ENCODE results near the gene CCDC194. TPM values are rescaled to one million over a fixed set of nuclear protein-coding genes. Genes with fewer than 3 reads are reported as not detected.

CCDC194 gene
- total and polyA plus RNA-seq, 2 of the 13 experiments (the other 11 are each of a cell fraction or from before 2014, with no cell fraction given): 0.13 to 0.21 TPM

DNA sequence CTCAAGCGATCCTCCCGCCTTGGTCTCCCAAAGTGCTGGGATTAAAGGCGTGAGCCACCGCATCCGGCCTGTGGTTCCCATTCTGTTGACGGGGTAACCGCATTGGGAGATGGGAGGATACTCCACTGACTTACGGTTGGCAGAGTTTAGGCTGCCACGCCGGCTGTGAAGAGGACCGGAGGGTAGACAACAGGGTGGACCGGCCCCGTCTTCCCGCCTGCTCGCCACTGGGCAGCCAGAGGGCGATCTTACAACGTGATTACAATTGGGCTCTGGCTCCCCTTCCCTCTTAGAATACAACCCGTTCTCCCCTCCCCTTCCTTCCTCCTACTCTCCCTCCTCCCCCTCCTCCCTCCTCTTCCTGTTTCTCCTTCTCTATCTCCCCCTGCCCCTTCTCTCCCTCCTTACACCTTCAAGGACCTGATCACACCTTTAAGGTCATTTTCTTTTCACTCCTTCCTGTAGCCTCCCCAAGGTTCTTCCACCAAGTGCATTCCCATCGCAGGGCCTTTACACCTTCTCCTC lies 957 bp upstream of the CCDC194 start (continued):
- TF ChIP-seq ZNF121 (CRISPR knock-in tag; IDR thresholded peaks at IDR 0.05) (peak; percentile 43; the same call in 1 of the 2 replicates), ZMYM3 (CRISPR knock-in tag; IDR thresholded peaks at IDR 0.05) (peak; percentile 92), ADNP (CRISPR knock-in tag; IDR thresholded peaks at IDR 0.05) (peak; percentile 75; the same call in 1 of the 2 replicates), RAD21 (CRISPR knock-in tag; IDR thresholded peaks at IDR 0.05) (0 out of 2 replicates have a peak, but pooled peaks have one; percentile 22), TOE1 (CRISPR knock-in tag; IDR thresholded peaks at IDR 0.05) (no peak)

DNA sequence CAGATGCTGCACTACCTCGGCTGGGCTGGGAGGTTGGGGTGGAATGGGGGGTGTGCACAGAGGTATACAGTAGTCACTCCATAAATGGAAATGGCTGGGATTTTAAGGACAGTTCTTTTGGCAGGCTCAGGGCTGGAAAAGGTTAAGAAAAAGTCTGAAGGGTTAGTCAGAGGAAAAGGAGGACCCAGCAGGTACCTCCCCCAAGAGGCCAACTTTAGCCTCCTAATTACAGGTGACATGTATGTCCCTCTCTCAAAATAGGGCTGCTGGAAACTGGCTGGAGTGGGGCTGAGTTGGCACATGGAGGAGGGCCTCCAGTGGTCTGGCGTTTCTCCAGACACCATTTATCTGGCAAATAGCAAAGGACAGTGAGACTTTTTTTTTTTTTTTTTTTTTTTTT lies 994 bp downstream of the CCDC194 start:
- no peaks in the 10 kb centered on the region for H3K79me2 ChIP-seq (ENCODE audit: insufficient read depth, low read length)
- H4K20me1 ChIP-seq (ENCODE audit: insufficient read depth, low read length): no peaks in the 10 kb centered on the region
- H3K36me3 ChIP-seq (replicated peaks in 1 of 2; ENCODE audit: control insufficient read depth in 1 of 2, insufficient read depth in 2 of 2, low read length in 2 of 2): no peaks in the 10 kb centered on the region
- no peak for FAIRE-seq
- H3K27ac ChIP-seq (ENCODE audit: extremely low read length, insufficient read depth, low read length): no peak overlapping the region
- POLR2A ChIA-PET: no interaction called here
- peaks cover 0 to 1% of the 10 kb centered on the region in 2 experiments; a peak in 1 of 5 replicates for H3K27me3 ChIP-seq (ENCODE audit: control insufficient read depth in 1 of 2, insufficient read depth in 2 of 2, low read length in 2 of 2)
- peaks cover 8% of the 10 kb centered on the region for H3K4me1 ChIP-seq (ENCODE audit: insufficient read depth, low read length)
- WGBS (ENCODE audit: low lambda C conversion rate): 44% methylated on average over 2 of the region's 2 CpGs
- no peak overlapping the region for H3K4me2 ChIP-seq (ENCODE audit: low read depth, low read length)
- CTCF ChIA-PET (ENCODE audit: low intra/inter-chr PET ratio, low total read pairs): no interaction called here
- H3K9me3 ChIP-seq (ENCODE audit: low read length): peaks cover 10% of the 10 kb centered on the region
- ATAC-seq: no peak
- no peak overlapping the region for H3K4me3 ChIP-seq (replicated peaks in 1 of 3; ENCODE audit: insufficient read depth in 1 of 3, low read depth in 2 of 3, low read length in 3 of 3)
- in situ Hi-C loops (cut with HindIII; ENCODE audit: extremely low pct_ligation_motif_present, low pct_unique_long_range_greater_than_20kb): no loop called here
- TF ChIP-seq GATAD1 (CRISPR knock-in tag; IDR thresholded peaks at IDR 0.05): no peak
- TF ChIP-seq ZNF747 (CRISPR knock-in tag; IDR thresholded peaks at IDR 0.05; ENCODE audit: borderline replicate concordance): no peak
- TF ChIP-seq, protein P1, sequence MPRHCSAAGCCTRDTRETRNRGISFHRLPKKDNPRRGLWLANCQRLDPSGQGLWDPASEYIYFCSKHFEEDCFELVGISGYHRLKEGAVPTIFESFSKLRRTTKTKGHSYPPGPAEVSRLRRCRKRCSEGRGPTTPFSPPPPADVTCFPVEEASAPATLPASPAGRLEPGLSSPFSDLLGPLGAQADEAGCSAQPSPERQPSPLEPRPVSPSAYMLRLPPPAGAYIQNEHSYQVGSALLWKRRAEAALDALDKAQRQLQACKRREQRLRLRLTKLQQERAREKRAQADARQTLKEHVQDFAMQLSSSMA (CRISPR knock-in tag; IDR thresholded peaks at IDR 0.05): no peak
- no peak for TF ChIP-seq FIP1L1 (IDR thresholded peaks at IDR 0.05; ENCODE audit: borderline replicate concordance, insufficient read depth, low read depth, low read length)
- no peak for TF ChIP-seq ATF1 (CRISPR knock-in tag; IDR thresholded peaks at IDR 0.05)
- TF ChIP-seq, protein P2, sequence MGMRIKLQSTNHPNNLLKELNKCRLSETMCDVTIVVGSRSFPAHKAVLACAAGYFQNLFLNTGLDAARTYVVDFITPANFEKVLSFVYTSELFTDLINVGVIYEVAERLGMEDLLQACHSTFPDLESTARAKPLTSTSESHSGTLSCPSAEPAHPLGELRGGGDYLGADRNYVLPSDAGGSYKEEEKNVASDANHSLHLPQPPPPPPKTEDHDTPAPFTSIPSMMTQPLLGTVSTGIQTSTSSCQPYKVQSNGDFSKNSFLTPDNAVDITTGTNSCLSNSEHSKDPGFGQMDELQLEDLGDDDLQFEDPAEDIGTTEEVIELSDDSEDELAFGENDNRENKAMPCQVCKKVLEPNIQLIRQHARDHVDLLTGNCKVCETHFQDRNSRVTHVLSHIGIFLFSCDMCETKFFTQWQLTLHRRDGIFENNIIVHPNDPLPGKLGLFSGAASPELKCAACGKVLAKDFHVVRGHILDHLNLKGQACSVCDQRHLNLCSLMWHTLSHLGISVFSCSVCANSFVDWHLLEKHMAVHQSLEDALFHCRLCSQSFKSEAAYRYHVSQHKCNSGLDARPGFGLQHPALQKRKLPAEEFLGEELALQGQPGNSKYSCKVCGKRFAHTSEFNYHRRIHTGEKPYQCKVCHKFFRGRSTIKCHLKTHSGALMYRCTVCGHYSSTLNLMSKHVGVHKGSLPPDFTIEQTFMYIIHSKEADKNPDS (CRISPR knock-in tag; IDR thresholded peaks at IDR 0.05): no peak
- no peak for TF ChIP-seq REPIN1 (CRISPR knock-in tag; IDR thresholded peaks at IDR 0.05; ENCODE audit: borderline replicate concordance, low read depth)
- no peak for TF ChIP-seq HDAC2 (CRISPR knock-in tag; IDR thresholded peaks at IDR 0.05)
- TF ChIP-seq ZNF788 (CRISPR knock-in tag; IDR thresholded peaks at IDR 0.05; ENCODE audit: borderline replicate concordance): no peak
- TF ChIP-seq CEBPB (IDR thresholded peaks at IDR 0.05; ENCODE audit: borderline replicate concordance, low read depth, low read length): no peak
- TF ChIP-seq ZNF10 (CRISPR knock-in tag; IDR thresholded peaks at IDR 0.05; ENCODE audit: borderline replicate concordance, low read depth): no peak
- TF ChIP-seq DPF2 (CRISPR knock-in tag; IDR thresholded peaks at IDR 0.05; ENCODE audit: borderline replicate concordance, low read depth): no peak
- TF ChIP-seq NFIC (IDR thresholded peaks at IDR 0.05; ENCODE audit: low read length): no peak
- TF ChIP-seq HMG20A (CRISPR knock-in tag; IDR thresholded peaks at IDR 0.05; ENCODE audit: borderline replicate concordance): no peak
- TF ChIP-seq, protein P3, sequence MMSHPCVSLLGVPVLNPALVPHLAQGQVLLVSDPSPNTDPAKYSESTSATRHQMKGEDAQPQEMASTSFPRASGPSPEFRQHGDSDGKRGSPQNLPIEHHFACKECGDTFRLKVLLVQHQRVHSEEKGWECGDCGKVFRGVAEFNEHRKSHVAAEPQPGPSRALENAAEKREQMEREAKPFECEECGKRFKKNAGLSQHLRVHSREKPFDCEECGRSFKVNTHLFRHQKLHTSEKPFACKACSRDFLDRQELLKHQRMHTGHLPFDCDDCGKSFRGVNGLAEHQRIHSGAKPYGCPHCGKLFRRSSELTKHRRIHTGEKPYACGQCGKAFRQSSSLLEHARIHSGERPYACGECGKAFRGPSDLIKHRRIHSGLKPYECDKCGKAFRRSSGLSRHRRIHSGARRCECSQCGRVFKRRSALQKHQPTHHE (CRISPR knock-in tag; IDR thresholded peaks at IDR 0.05; ENCODE audit: borderline replicate concordance): no peak
- DNase-seq (ENCODE audit: low spot score): no peak
- intact Hi-C loops (cut with micrococcal nuclease; ENCODE audit: unreplicated experiment): no loop called here
- no peak overlapping the region for H3K9ac ChIP-seq (ENCODE audit: insufficient read depth, low read depth, low read length)
- BruUV-seq (replicated peaks): no TSS peak
- H2AFZ ChIP-seq (ENCODE audit: low read length): no peak overlapping the region
